G401 (cell line): ENCODE data around the gene CNTN5. TPM values are rescaled to one million over a fixed set of nuclear protein-coding genes. Genes with fewer than 3 reads are reported as not detected.
"Not testable (repeated sequence)": the region's sequence is repeated elsewhere in the genome, so short reads cannot be mapped to it uniquely, and the experiment has no call there.

Experiments used
- DNase-seq: peaks from one replicate; pipeline ENCODE4 v3.0.0-alpha.2; 2015; ENCODE audit warnings: low spot score
- in situ Hi-C: cut with HindIII; loops from 2 replicates; pipeline ENCODE4 v1.10.0; 2016; ENCODE audit warnings: low sequenced_read_pairs, mixed read lengths
- total RNA-seq: library from RNA; depleted of rRNA; stranded (reverse); fragments of >200 nt; shearing (Covaris generic); gene quantifications from 2 replicates; pipeline ENCODE4 v1.2.3, GENCODE V29; 2014

The CNTN5 gene
- total RNA-seq, 1 experiment from 2014 or later = not detected

DNA sequence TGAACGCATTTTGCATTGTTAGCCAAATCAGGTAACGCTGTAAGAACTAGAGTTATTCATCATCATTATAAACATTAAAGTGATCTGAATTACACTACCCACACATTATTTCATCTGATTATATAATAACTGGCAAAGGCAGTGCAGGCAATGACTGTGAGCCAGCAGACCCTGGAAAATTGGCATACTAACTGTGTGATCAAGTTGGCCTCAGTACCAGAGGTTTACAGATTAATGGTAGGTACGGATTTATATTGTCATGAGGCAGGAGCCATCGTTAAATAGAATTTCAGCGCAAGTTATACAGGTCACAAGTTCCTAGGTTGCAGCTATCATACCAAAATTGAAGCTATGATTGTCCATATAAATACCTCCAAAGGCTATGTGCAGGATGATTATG is 225.4 kb downstream of the CNTN5 start:
- DNase-seq = no peak
- in situ Hi-C loops = no loop called here

- in situ Hi-C loops = no loop called here
Measured at GRCh38 chr11:99256614-99257013, 235.9 kb downstream of the CNTN5 start.

GRCh38 chr11:99257131-99257530 is 236.4 kb downstream of the CNTN5 start:
- in situ Hi-C loops = no loop called here
- no peak for DNase-seq

More at GRCh38 chr11:99256614-99257013, 235.9 kb downstream of the CNTN5 start:
- no peak for DNase-seq

DNA sequence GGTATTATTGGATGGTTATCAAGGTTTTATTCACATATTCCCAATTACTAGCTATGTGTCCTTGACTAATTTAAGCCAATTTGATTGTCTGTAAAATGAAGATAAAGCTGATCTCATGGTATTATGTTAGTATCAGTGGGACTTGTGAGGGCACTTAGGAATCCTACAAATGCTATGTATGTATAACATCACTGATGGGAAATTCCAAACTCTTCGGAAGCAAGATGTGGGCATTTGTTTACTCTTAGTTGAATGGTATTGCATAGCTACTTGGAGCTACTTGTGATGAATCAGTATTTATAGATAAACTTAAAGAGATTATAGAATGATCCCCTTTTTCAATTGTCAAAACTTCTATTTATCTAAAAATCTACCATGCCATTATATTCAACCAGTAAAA is 239.9 kb downstream of the CNTN5 start:
- in situ Hi-C loops = no loop called here
- no peak for DNase-seq

- in situ Hi-C loops = no loop called here
Measured at GRCh38 chr11:99268886-99269285, 248.1 kb downstream of the CNTN5 start.

DNA sequence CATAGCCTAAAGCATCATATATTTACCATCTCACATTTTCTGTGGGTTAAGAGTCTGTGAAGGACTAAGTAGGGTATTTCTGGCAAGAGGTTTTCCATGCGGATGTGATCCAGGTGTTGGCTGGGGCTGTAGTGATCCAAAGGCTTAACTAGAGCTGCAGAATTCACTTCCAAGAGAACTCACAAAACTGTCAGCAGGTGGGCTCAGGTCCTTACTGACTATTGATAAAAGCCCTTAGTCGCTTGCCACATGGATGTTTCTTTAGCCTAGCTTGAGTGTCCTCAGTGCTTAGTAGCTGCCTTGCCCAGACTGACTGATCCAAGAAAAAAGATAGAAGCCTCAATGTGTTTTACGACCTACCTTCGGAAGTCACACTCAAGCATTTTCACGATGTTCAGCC is 250.8 kb downstream of the CNTN5 start:
- no peak for DNase-seq
- in situ Hi-C loops = no loop called here

More at GRCh38 chr11:99268886-99269285, 248.1 kb downstream of the CNTN5 start:
- no peak for DNase-seq

- DNase-seq = no peak
- in situ Hi-C loops = no loop called here
Measured at GRCh38 chr11:99275521-99275920, 254.8 kb downstream of the CNTN5 start.

GRCh38 chr11:99277281-99277680 is 256.5 kb downstream of the CNTN5 start:
- no peak for DNase-seq
- in situ Hi-C loops = no loop called here

DNA sequence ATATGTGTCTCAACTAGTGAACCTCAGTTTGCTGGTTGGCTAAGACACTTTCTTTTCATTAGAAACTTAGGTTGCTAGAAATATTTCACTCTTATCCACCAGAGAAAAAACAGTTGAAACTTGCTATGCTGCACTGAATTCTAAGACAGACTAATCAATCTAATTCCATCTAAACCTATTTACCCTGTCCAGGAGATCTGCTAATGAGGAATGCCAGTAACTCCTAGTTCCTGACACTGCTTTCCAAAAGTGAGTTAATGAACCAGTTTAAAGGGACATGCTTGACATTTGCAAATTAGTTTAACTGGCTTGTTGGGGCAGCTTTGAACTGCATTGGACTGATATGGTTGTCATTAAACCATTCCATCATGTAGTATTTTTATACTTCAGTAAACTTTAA is 258.5 kb downstream of the CNTN5 start:
- in situ Hi-C loops = no loop called here
- DNase-seq = no peak

GRCh38 chr11:99281331-99281730 is 260.6 kb downstream of the CNTN5 start:
- in situ Hi-C loops = no loop called here
- no peak for DNase-seq

DNA sequence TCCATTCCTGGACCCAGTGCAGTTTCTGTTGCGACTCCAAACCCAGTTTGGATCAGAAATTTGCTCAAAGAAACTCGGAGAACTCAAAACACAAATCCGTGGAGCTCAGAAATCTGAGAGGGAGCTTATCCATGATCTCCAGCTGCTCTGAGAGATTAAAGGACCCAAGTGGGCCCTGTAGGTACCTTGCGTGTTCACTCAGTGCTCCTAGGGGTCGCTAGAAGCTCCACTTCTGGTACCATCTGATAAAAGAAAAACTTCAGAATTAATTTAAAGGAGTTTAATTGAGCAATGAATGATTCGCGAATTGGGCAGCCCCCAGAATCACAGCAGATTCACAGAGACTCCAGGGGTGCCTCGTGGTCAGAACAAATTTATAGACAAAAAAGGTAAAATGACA is 277.2 kb downstream of the CNTN5 start:
- in situ Hi-C loops, DNase-seq: not testable (repeated sequence)

DNA sequence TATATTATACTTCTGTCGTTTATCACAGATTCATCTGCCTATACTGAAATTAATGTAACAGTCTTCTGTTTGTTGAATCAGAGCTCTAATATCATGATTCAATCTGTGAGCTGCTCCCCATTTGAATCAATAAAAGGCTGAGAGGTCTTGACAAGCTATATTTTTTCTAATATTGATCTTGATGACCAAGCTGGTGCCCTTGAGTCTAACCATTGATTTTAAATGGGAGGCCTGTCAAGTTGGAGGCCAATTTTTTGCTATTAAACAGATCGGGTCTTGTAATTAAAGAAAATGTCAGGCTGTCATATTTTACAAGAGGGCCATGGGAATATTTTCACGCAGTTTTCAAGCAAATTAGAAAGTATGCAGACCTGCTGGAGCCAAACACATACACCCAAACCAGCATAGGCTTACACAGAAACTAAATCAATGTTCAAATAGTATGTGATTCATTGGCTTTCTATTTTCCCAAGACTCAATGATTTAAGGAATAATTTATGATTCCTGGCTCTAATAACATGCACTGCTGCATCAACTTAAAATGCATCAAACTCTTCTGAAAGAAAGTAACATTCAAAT is 286.9 kb downstream of the CNTN5 start:
- in situ Hi-C loops = no loop called here

DNA sequence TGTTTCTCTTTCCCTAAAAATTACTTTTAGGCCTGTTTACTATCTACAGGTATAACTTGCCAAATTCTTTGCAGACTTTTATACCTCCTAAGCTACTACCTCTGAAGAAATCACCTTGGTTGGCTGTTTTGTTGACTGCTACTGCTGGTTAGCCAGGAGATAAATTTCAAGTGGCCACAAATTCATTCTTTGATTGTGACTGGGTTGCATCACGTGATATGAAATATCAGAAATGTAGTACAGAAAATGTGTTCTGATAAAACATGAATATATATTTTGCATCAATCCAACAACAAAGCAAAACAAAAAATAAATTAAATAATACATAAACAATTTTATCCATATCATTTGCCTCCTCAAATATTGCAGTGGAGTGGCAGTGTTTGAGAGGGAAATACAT is 291.1 kb downstream of the CNTN5 start:
- in situ Hi-C loops = no loop called here

More for the DNA sequence above, 286.9 kb downstream of the CNTN5 start:
- DNase-seq = no peak

GRCh38 chr11:99316776-99317520 is 296.2 kb downstream of the CNTN5 start:
- in situ Hi-C loops = no loop called here
- no peak for DNase-seq

More for the DNA sequence above, 291.1 kb downstream of the CNTN5 start:
- DNase-seq = no peak

DNA sequence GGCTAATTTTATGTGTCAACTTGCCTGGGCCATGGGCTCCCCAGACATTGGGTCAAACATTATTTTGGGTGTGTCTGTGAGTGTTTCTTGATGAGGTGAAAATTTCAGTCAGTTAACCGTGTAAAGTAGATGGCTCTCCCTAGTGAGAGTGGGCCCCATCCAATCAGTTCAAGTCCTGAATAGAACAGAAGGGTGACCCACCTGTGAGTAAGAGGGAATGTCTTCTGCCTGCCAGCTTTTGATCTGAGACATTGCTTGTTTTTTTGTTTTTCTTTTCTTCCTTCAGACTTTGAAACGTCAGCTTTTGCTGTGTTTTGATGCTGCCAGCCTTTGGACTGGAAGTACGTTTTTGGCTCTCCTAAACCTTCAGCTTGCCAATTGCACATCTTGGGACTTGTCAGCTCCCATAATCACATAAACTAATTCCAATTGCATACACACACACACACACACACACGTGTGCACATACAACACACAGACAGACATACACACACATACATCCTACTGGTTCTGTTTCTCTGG is 300.1 kb downstream of the CNTN5 start:
- DNase-seq = no peak
- in situ Hi-C loops = no loop called here

DNA sequence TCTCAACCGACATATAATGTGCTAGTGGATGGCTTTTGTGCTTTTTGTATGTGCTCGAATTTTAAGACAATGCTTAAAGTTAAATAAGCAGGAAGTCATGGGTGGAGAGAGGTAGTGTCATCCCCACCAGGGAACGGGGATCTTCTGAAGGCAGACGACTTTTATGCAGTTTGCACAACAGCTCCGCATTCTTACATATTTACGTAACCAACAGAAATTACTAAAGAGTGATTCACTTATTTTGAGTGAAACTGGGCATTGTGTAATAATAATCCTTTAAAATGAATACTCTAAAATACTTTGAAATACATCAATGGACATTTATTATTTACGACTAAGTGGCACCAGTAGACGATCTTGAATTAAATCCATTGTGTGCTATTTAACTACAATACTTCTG is 305.1 kb downstream of the CNTN5 start:
- in situ Hi-C loops = no loop called here
- no peak for DNase-seq

DNA sequence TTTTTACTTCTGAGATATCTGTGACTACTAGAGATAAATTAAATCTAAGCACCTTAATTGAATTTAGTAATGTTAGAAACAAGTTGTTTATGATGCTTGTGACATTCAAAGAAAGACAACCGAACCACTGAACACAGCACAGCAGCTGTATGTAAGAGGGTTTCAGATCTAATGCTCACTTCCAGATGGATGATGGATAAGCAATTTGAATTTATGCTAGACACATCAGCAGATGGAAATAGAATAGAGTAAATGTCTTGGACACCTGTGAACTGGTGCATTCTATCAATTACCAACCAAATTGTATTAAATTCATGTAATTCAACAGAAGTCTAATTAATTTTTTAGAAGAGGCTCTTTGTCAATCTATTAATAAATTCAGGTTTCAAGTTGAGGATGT is 306.3 kb downstream of the CNTN5 start:
- DNase-seq = no peak
- in situ Hi-C loops = no loop called here

- DNase-seq = no peak
- in situ Hi-C loops = no loop called here
Measured at GRCh38 chr11:99327527-99327926, 306.8 kb downstream of the CNTN5 start.

DNA sequence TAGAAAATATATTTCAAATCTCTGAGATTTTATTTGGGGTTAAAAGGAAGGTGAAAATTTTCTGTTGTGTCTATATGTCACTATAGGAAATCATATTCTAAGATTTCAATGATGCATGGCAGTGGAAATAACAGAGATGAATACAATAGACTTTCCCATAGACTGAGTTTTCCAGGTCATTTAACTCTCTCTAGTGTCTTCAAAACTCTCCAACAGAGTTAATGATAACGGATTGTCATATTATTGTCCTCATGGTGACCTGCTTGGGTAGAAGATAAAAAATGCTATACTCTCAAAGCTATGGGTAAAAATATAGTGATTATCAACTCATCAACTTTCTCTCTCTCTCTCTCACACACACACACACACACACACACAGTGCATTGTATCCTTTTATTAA is 312.9 kb downstream of the CNTN5 start:
- no peak for DNase-seq
- in situ Hi-C loops = no loop called here

- in situ Hi-C loops = no loop called here
Measured at GRCh38 chr11:99343117-99343516, 322.4 kb downstream of the CNTN5 start.

More at GRCh38 chr11:99343117-99343516, 322.4 kb downstream of the CNTN5 start:
- no peak for DNase-seq
